Pancreas (tissue), 10 donors: ENCODE measurements around the gene C1RL. TPM values are rescaled to one million over a fixed set of nuclear protein-coding genes. Genes with fewer than 3 reads are reported as not detected.

Experiments used
- ATAC-seq, 4 donors: fragments of 200-7000 bp; cut with Tn5 transposase; one replicate each; pipeline versions ENCODE4 v1.8.0 to v1.9.1; 2020; ENCODE audit warnings: mild to moderate bottlenecking in 4 of 4, moderate library complexity in 4 of 4
- DNase-seq, 6 donors: peaks; one replicate each; pipeline ENCODE4 v3.0.0-alpha.2; 2020
- FAIRE-seq: peaks from 2 replicates; lab custom pipeline; 2012; peaks lifted over from hg19 to GRCh38; lab: Jason Lieb, UNC
- H3K27ac ChIP-seq, 4 donors: fragments of 200-600 bp; sonication (generic); 1 replicate in 3 of 4; 2 replicates in 1 of 4; pipeline versions ENCODE4 v1.5.0 to v1.8.0; 2020
- H3K27me3 ChIP-seq, 4 donors: fragments of 200-600 bp; one replicate each; pipeline ENCODE4 v1.8.0; 2021
- H3K36me3 ChIP-seq, 3 donors: fragments of 200-600 bp; sonication (generic) in 1 of 3; one replicate each; pipeline versions ENCODE4 v1.5.0 to v1.8.0; 2020 to 2021
- H3K4me1 ChIP-seq, 3 donors: fragments of 200-600 bp; one replicate each; pipeline ENCODE4 v1.8.0; 2021
- H3K4me3 ChIP-seq, 4 donors: fragments of 200-600 bp; sonication (generic) in 2 of 4; one replicate each; pipeline versions ENCODE4 v1.5.0 to v1.8.0; 2020 to 2021
- H3K9me3 ChIP-seq, 4 donors: fragments of 200-600 bp; one replicate each; pipeline ENCODE4 v1.8.0; 2021
- CTCF ChIP-seq, 4 donors: fragments of 200-600 bp; sonication (generic) in 3 of 4; IDR thresholded peaks; one replicate each; pipeline versions ENCODE4 v1.5.0 to v1.8.0; 2021; ENCODE audit warnings: antibody characterized with exemption in 4 of 4
- WGBS, 2 donors: extraction: QIAGEN DNeasy Blood & Tissue Kit; methylation state at CpG; one replicate each; pipeline ENCODE4 v1.1.7; 2013; 5-methylcytosine and 5-hydroxymethylcytosine counted together
- intact Hi-C, 3 donors: fragments of 100-400 bp; cut with DNase I; formaldehyde crosslinking; loops; one replicate each; pipeline versions ENCODE4 v1.11.1 to v1.14.2; 2022
- polyA plus RNA-seq, 2 donors: library from polyadenylated mRNA; stranded (reverse); fragments of 200-250 nt; gene quantifications; one replicate each; pipeline ENCODE4 v1.2.3, GENCODE V29; 2013
- total RNA-seq, 6 donors: library from RNA; stranded (reverse); fragmentation: NEBNext Ultra II Directional in 4 of 6; extraction: Animal tissue kit (Norgen Biotek cat#: 25700) in 4 of 6; gene quantifications; one replicate each; pipeline versions ENCODE4 v1.2.1 to v1.2.4, GENCODE V29; 2021 to 2023
- donor health status: healthy with polysubstance abuse.
- donor health status: DM: no; HTN: no; CAD: no; lungs with moderate emphysema.
- donor health status: DM: no; HTN: no; CAD: no.
- donor health status: control.
- donor health status: control.
- donor health status: Bipolar disorder and iron deficiency.
- donor health status: DM: yes; HTN: yes; CAD: no.
- donor health status: DM: no; HTN: no; CAD: no.
- donor health status: DM: no; HTN: no; CAD: no.
- donor health status: DM: yes; HTN: yes; CAD: no.

C1RL gene
- total and polyA plus RNA-seq, 8 donors = 36.5 to 60.5 (median 44.7) TPM

GRCh38 chr12:7112041-7112440 is 3.0 kb upstream of the C1RL start:
- H3K9me3 ChIP-seq = no peaks in the 10 kb centered on the region
- no peaks in the 10 kb centered on the region for H3K27me3 ChIP-seq
- peaks cover 0 to 13% (median 10%) of the 10 kb centered on the region in 3 donors for H3K4me1 ChIP-seq
- FAIRE-seq (no peak), ATAC-seq (no peak), DNase-seq (no peak)
- 82% methylated on average over 4 of the region's 4 CpGs for WGBS, 2 donors
- TF ChIP-seq CTCF (IDR thresholded peaks at IDR 0.05) = no peak
- H3K27ac ChIP-seq = no peak overlapping the region
- no peaks in the 10 kb centered on the region for H3K36me3 ChIP-seq
- intact Hi-C loops = no loop called here
- no peak overlapping the region for H3K4me3 ChIP-seq

GRCh38 chr12:7110661-7111060 is 1.6 kb upstream of the C1RL start:
- no peaks in the 10 kb centered on the region for H3K36me3 ChIP-seq
- peaks cover 5 to 17% (median 16%) of the 10 kb centered on the region in 3 donors for H3K4me1 ChIP-seq
- DNase-seq (no peak), FAIRE-seq (no peak), ATAC-seq (no peak)
- no peak for TF ChIP-seq CTCF (IDR thresholded peaks at IDR 0.05)
- 87 to 89% methylated on average over 5 of the region's 5 CpGs for WGBS, 2 donors
- no peaks in the 10 kb centered on the region for H3K27me3 ChIP-seq
- no peaks in the 10 kb centered on the region for H3K9me3 ChIP-seq
- no peak overlapping the region for H3K27ac ChIP-seq
- intact Hi-C loops = no loop called here
- H3K4me3 ChIP-seq = no peak overlapping the region

- 44% methylated on average over 5 of the region's 5 CpGs for WGBS, 2 donors
- ATAC-seq = no peak
- DNase-seq = no peak
- Histone ChIP-seq H3K36me3 (no peaks in the 10 kb centered on the region), H3K27me3 (no peaks in the 10 kb centered on the region), H3K27ac (peak overlapping the region in 3 of 4 donors; percentile 69 to 98 (median 95)), H3K9me3 (no peaks in the 10 kb centered on the region), H3K4me3 (peak overlapping the region in 2 of 4 donors; percentile 54 to 71), H3K4me1 (peaks cover 5 to 17% (median 16%) of the 10 kb centered on the region in 3 donors)
- intact Hi-C loops = loop anchor here in 1 of 3 donors (10.0 kb wide), 1 partner anchor 165 kb away; the partner anchor contains the start of genes C12orf57 and RNU7-1
- TF ChIP-seq CTCF (IDR thresholded peaks at IDR 0.05) = no peak
- FAIRE-seq = no peak
Observed at GRCh38 chr12:7109572-7109920, 532 bp upstream of the C1RL start.

- ATAC-seq = peak; percentile 83 to 92 (median 85)
- Histone ChIP-seq H3K27me3 (no peaks in the 10 kb centered on the region), H3K4me1 (peaks cover 5 to 17% (median 16%) of the 10 kb centered on the region in 3 donors), H3K36me3 (peaks cover 0 to 4% (median 0%) of the 10 kb centered on the region in 3 donors), H3K4me3 (peak overlapping the region; percentile 39 to 71 (median 54)), H3K27ac (peak overlapping the region; percentile 69 to 98 (median 91)), H3K9me3 (no peaks in the 10 kb centered on the region)
- 2% methylated on average over 24 to 30 of the region's 30 CpGs for WGBS, 2 donors
- DNase-seq = peak; percentile 73 to 89 (median 80)
- no peak for FAIRE-seq
- no peak for TF ChIP-seq CTCF (IDR thresholded peaks at IDR 0.05)
- intact Hi-C loops = loop anchor here in 1 of 3 donors (10.0 kb wide), 1 partner anchor 163 kb away; the partner anchor contains the start of genes C12orf57 and RNU7-1
Observed at GRCh38 chr12:7108003-7108795, 815 bp downstream of the C1RL start.
